NCI-H2196 treated with DMSO at 0.1 percent for 48 hours (cell line): ENCODE measurements around the gene KNCN.

Experiments
- DNase-seq: peaks from one replicate; lab custom pipeline; 2025; ENCODE audit not compliant: unreplicated experiment; lab: John Stamatoyannopoulos, UW

The KNCN gene

GRCh38 chr1:46526013-46526690 lies 25.3 kb downstream of the KNCN start:
- no peak for DNase-seq

- DNase-seq, result no peak
These were observed 26.0 kb downstream of the KNCN start for GRCh38 chr1:46525253-46525983.

GRCh38 chr1:46524843-46525242 lies 26.6 kb downstream of the KNCN start:
- no peak for DNase-seq

- DNase-seq, result peak; percentile 24
These were observed 27.7 kb downstream of the KNCN start for GRCh38 chr1:46523496-46524353.

- no peak for DNase-seq
These were observed 28.5 kb downstream of the KNCN start for GRCh38 chr1:46522969-46523320.

GRCh38 chr1:46522184-46522968 lies 29.1 kb downstream of the KNCN start:
- no peak for DNase-seq

- no peak for DNase-seq
These were observed 30.0 kb downstream of the KNCN start for GRCh38 chr1:46521414-46521813.

GRCh38 chr1:46520063-46520911 lies 31.2 kb downstream of the KNCN start:
- no peak for DNase-seq

- no peak for DNase-seq
These were observed 32.2 kb downstream of the KNCN start for GRCh38 chr1:46519209-46519608.

GRCh38 chr1:46517932-46518498 lies 33.4 kb downstream of the KNCN start:
- DNase-seq, result no peak

GRCh38 chr1:46517010-46517600 lies 34.3 kb downstream of the KNCN start:
- DNase-seq, result peak; percentile 93

- DNase-seq, result no peak
These were observed 35.1 kb downstream of the KNCN start for GRCh38 chr1:46516200-46516950.

GRCh38 chr1:46515576-46515975 lies 35.9 kb downstream of the KNCN start:
- DNase-seq, result no peak

GRCh38 chr1:46513536-46513935 lies 37.9 kb downstream of the KNCN start:
- no peak for DNase-seq

- DNase-seq, result no peak
These were observed 38.7 kb downstream of the KNCN start for GRCh38 chr1:46512792-46513190.

GRCh38 chr1:46512135-46512791 lies 39.2 kb downstream of the KNCN start:
- no peak for DNase-seq

- no peak for DNase-seq
These were observed 40.5 kb downstream of the KNCN start for GRCh38 chr1:46510998-46511365.

- DNase-seq, result no peak
These were observed 41.0 kb downstream of the KNCN start for GRCh38 chr1:46510341-46510997.
